ENCODE results near the gene FAM98B. TPM values are rescaled to one million over a fixed set of nuclear protein-coding genes. Genes with fewer than 3 reads are reported as not detected.

The FAM98B gene
- total RNA-seq, 4 donors from 2014 or later, result 9.3 to 12.6 (median 10.9) TPM

GRCh38 chr15:38536201-38536676 lies 82.3 kb downstream of the FAM98B start:
- peak; percentile 70 to 73 for DNase-seq
- Histone ChIP-seq H3K4me1 (peaks cover 12 to 15% of the 10 kb centered on the region in 2 donors), H3K9me3 (no peaks in the 10 kb centered on the region), H3K27me3 (no peaks in the 10 kb centered on the region), H3K4me3 (replicated peaks in 1 of 3) (no peak overlapping the region), H3K36me3 (no peaks in the 10 kb centered on the region), H3K27ac (no peak overlapping the region)
- WGBS, 2 donors, result 28% methylated on average over 3 of the region's 3 CpGs
- no peak for TF ChIP-seq POLR2A (IDR thresholded peaks at IDR 0.05)
- TF ChIP-seq CTCF (IDR thresholded peaks at IDR 0.05), result no peak
- intact Hi-C loops (cut with DNase I), result no loop called here

Other genes with a start within 250 kb of the FAM98B start
- 10 to 100 TPM; 77.9 to 92.7 (median 82.6) TPM for gene SPRED1, start 201.3 kb upstream of the FAM98B start, total RNA-seq
- gene RASGRP1, start 110.7 kb downstream of the FAM98B start, total RNA-seq, result 1 to 10 TPM in 2 of 4 donors, under 1 TPM in 2; 0.24 to 1.9 (median 0.89) TPM